GM10266 (cell line): ENCODE data around the gene PTPRF.

Experiments
- DNase-seq: peaks from one replicate; pipeline ENCODE4 v3.0.0; 2012; ENCODE audit errors: extremely low spot score
- CTCF ChIP-seq: IDR thresholded peaks from 2 replicates; pipeline ENCODE4 v1.5.1; 2012; ENCODE audit warnings: mild to moderate bottlenecking, low read depth; ENCODE audit not compliant: control insufficient read depth, insufficient read depth; ENCODE audit errors: missing control alignments

Gene PTPRF

DNA sequence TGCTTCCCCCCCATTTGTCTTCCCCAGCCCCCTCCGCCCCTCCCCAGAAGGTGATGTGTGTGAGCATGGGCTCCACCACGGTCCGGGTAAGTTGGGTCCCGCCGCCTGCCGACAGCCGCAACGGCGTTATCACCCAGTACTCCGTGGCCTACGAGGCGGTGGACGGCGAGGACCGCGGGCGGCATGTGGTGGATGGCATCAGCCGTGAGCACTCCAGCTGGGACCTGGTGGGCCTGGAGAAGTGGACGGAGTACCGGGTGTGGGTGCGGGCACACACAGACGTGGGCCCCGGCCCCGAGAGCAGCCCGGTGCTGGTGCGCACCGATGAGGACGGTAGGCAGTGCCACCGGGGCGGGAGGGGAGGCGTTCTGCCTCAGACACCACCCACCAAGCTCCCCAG is 67.0 kb downstream of the PTPRF start:
- DNase-seq, result no peak
- no peak for TF ChIP-seq CTCF

- no peak for TF ChIP-seq CTCF
- no peak for DNase-seq
Measured at GRCh38 chr1:43598622-43599021, 67.9 kb downstream of the PTPRF start.

DNA sequence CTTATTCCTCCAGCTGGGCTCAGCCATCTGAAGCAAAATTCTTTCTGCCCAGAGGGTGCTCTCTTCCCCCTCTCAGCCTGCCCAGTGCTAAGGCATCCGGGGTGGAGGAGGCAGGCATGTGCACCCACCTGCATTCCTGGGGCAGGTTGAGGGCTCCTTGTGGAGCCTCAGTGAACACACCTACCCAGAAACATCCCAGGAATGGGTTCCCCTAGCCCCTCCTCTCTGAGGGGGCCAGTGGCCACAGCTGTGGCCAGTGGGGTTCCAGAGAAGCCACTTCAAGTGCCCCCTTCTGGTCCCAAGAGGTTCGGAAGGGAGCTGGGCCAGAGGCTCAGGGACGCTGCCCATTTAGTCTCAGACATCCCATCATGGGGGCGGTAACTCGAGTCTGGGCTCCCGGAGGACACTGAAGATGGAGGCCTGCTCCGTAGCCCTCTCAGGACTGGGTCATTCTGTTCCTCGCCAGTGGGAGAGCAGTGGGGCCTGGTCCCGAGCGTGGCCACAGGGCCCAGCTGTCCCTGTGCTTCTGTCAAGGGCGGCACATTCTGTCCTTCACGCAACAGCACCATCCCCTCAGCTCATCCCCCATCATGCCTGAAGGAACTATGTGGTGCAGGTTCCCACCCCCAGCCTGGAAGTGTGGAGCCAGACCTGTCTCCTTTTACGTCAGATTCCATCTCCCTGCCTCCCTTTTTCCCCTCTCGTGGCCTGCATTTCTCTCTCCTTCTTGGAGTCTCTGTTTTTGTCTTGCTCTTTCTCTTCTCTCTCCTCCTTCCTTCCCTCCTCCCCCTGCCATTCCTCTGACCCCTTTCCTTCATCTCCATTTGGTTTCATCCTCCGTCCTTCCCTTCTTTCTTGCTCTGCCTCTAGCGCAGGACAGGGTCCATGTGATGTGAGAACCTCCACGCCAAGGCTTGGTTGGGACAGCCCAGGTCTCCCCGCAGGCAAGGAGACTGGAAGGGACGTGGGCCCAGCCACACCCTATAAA is 69.6 kb downstream of the PTPRF start:
- no peak for DNase-seq
- no peak for TF ChIP-seq CTCF

GRCh38 chr1:43602990-43603389 is 72.3 kb downstream of the PTPRF start:
- DNase-seq, result no peak

DNA sequence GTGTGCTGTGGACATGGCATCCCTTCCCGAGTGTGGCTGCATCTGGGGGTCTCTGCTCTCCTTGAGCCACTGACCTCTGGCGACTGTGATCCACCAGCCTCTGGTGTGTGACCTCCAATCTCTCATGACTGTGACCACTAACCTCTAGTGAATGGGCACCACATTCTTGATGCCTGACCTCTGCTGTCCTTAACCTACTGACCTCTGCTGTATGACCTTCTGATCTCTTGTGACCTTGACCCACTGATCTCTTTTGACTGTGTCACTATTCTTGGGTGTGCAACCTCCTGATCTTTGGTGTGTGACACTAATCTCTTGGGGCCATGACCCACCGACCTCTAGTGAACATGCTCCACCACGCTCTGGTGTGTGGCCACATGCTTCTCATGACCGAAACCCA is 73.5 kb downstream of the PTPRF start:
- no peak for DNase-seq
- TF ChIP-seq CTCF, result no peak

More at GRCh38 chr1:43602990-43603389, 72.3 kb downstream of the PTPRF start:
- TF ChIP-seq CTCF, result no peak

DNA sequence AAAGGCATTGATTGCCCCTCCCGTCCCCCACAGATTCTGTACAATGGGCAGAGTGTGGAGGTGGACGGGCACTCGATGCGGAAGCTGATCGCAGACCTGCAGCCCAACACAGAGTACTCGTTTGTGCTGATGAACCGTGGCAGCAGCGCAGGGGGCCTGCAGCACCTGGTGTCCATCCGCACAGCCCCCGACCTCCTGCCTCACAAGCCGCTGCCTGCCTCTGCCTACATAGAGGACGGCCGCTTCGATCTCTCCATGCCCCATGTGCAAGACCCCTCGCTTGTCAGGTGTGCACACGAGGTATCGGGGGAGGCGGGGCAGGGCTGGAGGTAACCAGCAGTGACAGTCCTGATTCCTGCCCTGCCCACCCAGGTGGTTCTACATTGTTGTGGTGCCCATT is 74.5 kb downstream of the PTPRF start:
- no peak for DNase-seq
- TF ChIP-seq CTCF, result no peak

- DNase-seq, result no peak
Measured at GRCh38 chr1:43605766-43606165, 75.1 kb downstream of the PTPRF start.

More at GRCh38 chr1:43605766-43606165, 75.1 kb downstream of the PTPRF start:
- no peak for TF ChIP-seq CTCF
